Medulla oblongata (tissue), 1 donor: ENCODE results near the gene TGDS.
"Not testable (repeated sequence)": the region's sequence is repeated elsewhere in the genome, so short reads cannot be mapped to it uniquely, and the experiment has no call there.

Experiments
- DNase-seq: peaks from one replicate; pipeline ENCODE4 v3.0.0-alpha.2; 2015; ENCODE audit errors: extremely low spot score

TGDS gene

GRCh38 chr13:94552095-94552494, 43.9 kb downstream of the TGDS start:
- DNase-seq, result no peak

- DNase-seq, result no peak
Observed at GRCh38 chr13:94550062-94550738, 45.8 kb downstream of the TGDS start.

- peak; percentile 97 for DNase-seq
Observed at GRCh38 chr13:94549232-94550061, 46.5 kb downstream of the TGDS start.

DNA sequence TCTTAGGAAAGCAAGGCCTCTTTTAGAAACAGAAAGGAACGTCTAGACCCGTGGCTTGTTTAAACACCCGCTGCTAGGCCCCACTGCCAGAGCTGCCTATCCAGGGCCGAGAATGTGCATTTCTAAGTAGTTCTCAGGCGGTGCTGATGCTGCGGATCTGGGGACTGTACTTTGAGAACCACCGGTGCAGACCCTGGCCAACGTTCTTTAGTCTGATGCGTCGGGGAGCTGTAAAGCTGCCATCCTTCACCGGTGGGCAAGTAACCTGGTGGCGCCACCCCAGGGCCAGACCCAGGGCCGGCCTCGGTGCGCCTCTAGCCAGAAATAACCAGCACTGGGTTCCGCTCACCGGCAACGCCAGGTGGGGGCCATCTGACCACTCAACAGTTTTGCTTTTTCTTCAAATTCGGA, 47.1 kb downstream of the TGDS start:
- peak; percentile 59 for DNase-seq

DNA sequence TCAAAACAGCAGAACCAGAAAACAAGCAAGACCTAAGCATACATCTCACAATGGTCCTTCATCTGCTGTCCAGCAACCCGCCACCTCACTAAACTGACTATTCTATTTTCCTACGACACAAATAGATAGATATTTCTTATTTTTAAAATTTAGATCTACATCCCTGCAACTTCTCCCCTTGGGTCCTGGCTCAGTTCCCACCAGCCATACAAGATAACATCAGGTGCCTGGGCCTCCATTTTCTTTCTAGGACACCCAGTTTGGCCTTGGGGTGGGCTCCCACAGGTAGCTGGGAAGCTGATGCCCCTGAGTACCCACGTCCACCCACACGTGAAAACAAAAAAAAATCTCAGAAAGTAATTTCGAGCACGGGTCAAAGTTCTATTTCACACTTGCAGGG, 47.6 kb downstream of the TGDS start:
- peak; percentile 31 for DNase-seq

GRCh38 chr13:94546061-94546839, 49.7 kb downstream of the TGDS start:
- DNase-seq, result no peak

- no peak for DNase-seq
Observed at GRCh38 chr13:94544922-94545321, 51.0 kb downstream of the TGDS start.

- no peak for DNase-seq
Observed at GRCh38 chr13:94542917-94543316, 53.0 kb downstream of the TGDS start.

DNA sequence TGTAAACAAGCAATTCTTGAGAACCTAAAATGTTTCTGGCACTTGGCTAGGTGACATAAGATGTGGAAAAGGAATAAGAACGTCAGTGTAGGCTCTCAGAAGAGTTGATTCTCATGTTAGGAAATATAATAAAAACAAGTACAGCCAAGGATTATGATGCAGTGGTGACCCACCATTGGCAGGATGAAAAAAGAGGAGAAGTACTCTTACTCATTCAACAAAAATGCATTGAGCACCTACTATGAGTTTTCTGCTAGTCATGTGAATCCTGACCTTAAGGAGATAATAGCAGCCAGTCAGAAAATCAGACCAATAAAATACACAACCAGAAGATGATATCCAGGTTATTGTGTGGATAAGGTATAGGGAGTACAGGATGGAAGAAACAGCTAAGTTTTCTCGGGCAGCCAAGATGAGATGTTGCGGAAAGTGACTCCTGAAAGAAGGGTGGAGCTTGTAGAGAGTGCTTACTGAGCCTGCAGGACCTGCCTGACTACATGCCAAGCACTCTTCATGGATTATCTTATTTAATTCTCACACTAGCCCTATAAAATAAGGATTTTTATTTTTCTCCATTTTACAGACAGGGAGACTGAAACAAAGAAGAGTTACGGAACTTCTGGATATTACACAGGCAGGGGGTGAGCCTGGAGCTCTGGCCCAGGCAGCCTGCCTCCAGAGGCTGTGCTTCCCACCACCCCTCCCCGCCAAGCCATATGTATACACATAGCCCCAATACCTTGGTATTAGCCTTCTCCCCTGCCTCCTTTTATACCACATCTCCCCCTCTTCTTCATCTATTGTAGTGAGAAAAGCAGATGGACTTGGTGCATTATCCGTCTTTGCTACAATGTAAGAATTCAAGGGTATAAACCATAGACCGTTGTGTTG, 58.0 kb downstream of the TGDS start:
- DNase-seq, result no peak

DNA sequence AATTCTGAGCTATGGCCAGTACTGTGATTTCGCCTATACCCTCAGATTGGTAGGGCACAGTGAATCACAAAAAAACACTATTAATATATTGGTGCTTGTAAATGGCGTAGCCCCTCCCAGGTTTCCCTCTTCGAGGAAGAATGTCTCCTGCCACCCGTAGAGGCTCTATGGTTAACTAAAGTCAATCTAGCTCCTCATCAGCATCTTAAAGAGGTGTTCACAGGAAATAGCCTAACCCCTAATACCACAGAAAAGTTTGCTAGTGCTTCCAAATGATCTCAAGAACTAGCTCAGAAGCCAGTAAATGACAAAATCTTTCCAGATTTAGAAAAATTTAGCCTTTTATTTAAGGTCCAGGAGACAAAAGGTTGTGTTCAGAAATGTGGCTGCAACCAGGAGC, 60.2 kb downstream of the TGDS start:
- no peak for DNase-seq

- no peak for DNase-seq
Observed at GRCh38 chr13:94535231-94535630, 60.7 kb downstream of the TGDS start.

GRCh38 chr13:94534166-94534565, 61.8 kb downstream of the TGDS start:
- no peak for DNase-seq

DNA sequence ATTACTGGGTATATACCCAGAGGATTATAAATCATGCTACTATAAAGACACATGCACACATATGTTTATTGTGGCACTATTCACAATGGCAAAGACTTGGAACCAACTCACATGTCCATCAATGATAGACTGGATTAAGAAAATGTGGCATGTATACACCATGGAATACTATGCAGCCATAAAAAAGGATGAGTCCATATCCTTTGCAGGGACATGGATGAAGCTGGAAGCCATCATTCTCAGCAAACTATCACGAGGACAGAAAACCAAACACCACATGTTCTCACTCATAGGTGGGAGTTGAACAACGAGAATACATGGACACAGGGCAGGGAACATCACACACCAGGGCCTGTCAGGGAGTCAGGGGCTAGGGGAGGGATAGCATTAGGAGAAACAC, 63.7 kb downstream of the TGDS start:
- not testable (repeated sequence) for DNase-seq

GRCh38 chr13:94526956-94527355, 69.0 kb downstream of the TGDS start:
- DNase-seq, result not testable (repeated sequence)

GRCh38 chr13:94525781-94526180, 70.2 kb downstream of the TGDS start:
- no peak for DNase-seq

GRCh38 chr13:94524407-94524806, 71.5 kb downstream of the TGDS start:
- DNase-seq, result no peak
